PC-9 (cell line): ENCODE data around the gene KLHDC9. TPM values are rescaled to one million over a fixed set of nuclear protein-coding genes. Genes with fewer than 3 reads are reported as not detected.
A peak's percentile ranks its signal among the peaks of the same experiment; 100 is the strongest.

Source experiments
- BruUV-seq: library from RNA; stranded (reverse); fragments of 400-500 nt; replicated peaks from 2 replicates; lab custom pipeline; 2021; lab: Mats Ljungman, UMichigan
- CTCF ChIA-PET: fragments of 300-600 bp; sonication (Branson Sonifier 250); formaldehyde crosslinking; loops from one replicate; lab custom pipeline; 2022; ENCODE audit warnings: antibody characterized with exemption; lab: Charles Lee
- POLR2A ChIA-PET: fragments of 300-600 bp; sonication (Branson Sonifier 250); formaldehyde crosslinking; loops from one replicate; lab custom pipeline; 2022; ENCODE audit warnings: antibody characterized with exemption; ENCODE audit not compliant: unreplicated experiment; lab: Charles Lee
- DNase-seq, 2 experiments: peaks; one replicate each; pipeline versions ENCODE4 v3.0.0 to v3.0.0-alpha.2; 2015 to 2022; ENCODE audit warnings: mixed read lengths in 1 of 2
- H2AFZ ChIP-seq: fragments of 200-600 bp; sonication (generic); 2 replicates; pipeline ENCODE4 v1.8.1; 2017; ENCODE audit warnings: antibody characterized with exemption
- H3F3A ChIP-seq: fragments of 200-600 bp; sonication (generic); 2 replicates; pipeline ENCODE4 v1.8.1; 2017; ENCODE audit warnings: antibody characterized with exemption, mild to moderate bottlenecking, low read depth; ENCODE audit not compliant: insufficient read depth
- H3K27ac ChIP-seq: fragments of 200-600 bp; sonication (generic); 2 replicates; pipeline ENCODE4 v1.6.1; 2016; ENCODE audit warnings: mixed run types
- H3K27me3 ChIP-seq: fragments of 200-600 bp; sonication (generic); 2 replicates; pipeline ENCODE4 v1.6.1; 2016; ENCODE audit warnings: low read depth, mixed run types; ENCODE audit not compliant: insufficient read depth
- H3K36me3 ChIP-seq: fragments of 200-600 bp; sonication (generic); 2 replicates; pipeline ENCODE4 v1.6.1; 2016; ENCODE audit warnings: low read depth, mixed run types
- H3K4me1 ChIP-seq: fragments of 200-600 bp; sonication (generic); replicated peaks from 2 replicates; pipeline ENCODE4 v1.6.1; 2016; ENCODE audit warnings: mixed run types; ENCODE audit not compliant: insufficient read depth
- H3K4me2 ChIP-seq: fragments of 200-600 bp; sonication (generic); 2 replicates; pipeline ENCODE4 v1.6.1; 2017; ENCODE audit warnings: mixed run types
- H3K4me3 ChIP-seq: fragments of 200-600 bp; sonication (generic); 2 replicates; pipeline ENCODE4 v1.6.1; 2016; ENCODE audit warnings: mixed run types
- H3K79me2 ChIP-seq: fragments of 200-600 bp; sonication (generic); 2 replicates; pipeline ENCODE4 v1.6.1; 2017; ENCODE audit warnings: low read depth, mixed run types
- H3K9me2 ChIP-seq: fragments of 200-600 bp; sonication (generic); 2 replicates; pipeline ENCODE4 v1.8.1; 2017; ENCODE audit warnings: mild to moderate bottlenecking; ENCODE audit not compliant: insufficient read depth
- H3K9me3 ChIP-seq: fragments of 200-600 bp; sonication (generic); 2 replicates; pipeline ENCODE4 v1.8.1; 2016; ENCODE audit warnings: low read depth; ENCODE audit not compliant: insufficient read depth
- H4K20me1 ChIP-seq: fragments of 200-600 bp; sonication (generic); 2 replicates; pipeline ENCODE4 v1.8.1; 2017; ENCODE audit not compliant: insufficient read depth
- CTCF ChIP-seq: fragments of 200-600 bp; sonication (generic); conservative IDR thresholded peaks from 2 replicates; pipeline ENCODE4 v1.6.1; 2017; ENCODE audit warnings: mixed run types, antibody characterized with exemption, mild to moderate bottlenecking, moderate library complexity
- EZH2 ChIP-seq: fragments of 200-600 bp; sonication (generic); IDR thresholded peaks from 2 replicates; pipeline ENCODE4 v1.8.0; 2017; ENCODE audit warnings: antibody characterized with exemption, low read depth
- intact Hi-C: fragments of 100-400 bp; cut with micrococcal nuclease; formaldehyde crosslinking; loops from one replicate; pipeline ENCODE4 v1.10.0; 2022; ENCODE audit not compliant: unreplicated experiment
- total RNA-seq: library from RNA; stranded (reverse); gene quantifications from 2 replicates; pipeline ENCODE4 v1.2.3, GENCODE V29; 2021

KLHDC9 gene
- total RNA-seq, 1 experiment from 2014 or later: 5.6 TPM

- Histone ChIP-seq H3K9me3 (no peaks in the 10 kb centered on the region), H3K4me2 (peak overlapping the region; percentile 84), H3K36me3 (0 out of 2 replicates have a peak, but pooled peaks cover 5% of the 10 kb centered on the region), H3K79me2 (peaks cover 49% of the 10 kb centered on the region), H4K20me1 (no peaks in the 10 kb centered on the region; the same call in 1 of the 2 replicates), H3K27me3 (no peaks in the 10 kb centered on the region), H3F3A (peaks cover 62% of the 10 kb centered on the region), H3K4me1 (peaks cover 33% of the 10 kb centered on the region), H3K4me3 (peak overlapping the region; percentile 66), H3K9me2 (no peaks in the 10 kb centered on the region), H2AFZ (peak overlapping the region; percentile 90), H3K27ac (peak overlapping the region; percentile 91)
- intact Hi-C loops: loop anchor here (1.0 to 10.0 kb wide), 3 partner anchors 34 to 138 kb away; partner anchors contain the start of genes B4GALT3 and KLHDC9
- DNase-seq: no peak
- TF ChIP-seq CTCF: no peak; the same call in 1 of the 2 replicates
- no peak for TF ChIP-seq EZH2
- ChIA-PET CTCF (interaction anchor here (0.6 to 0.7 kb wide), 2 partner anchors 18 to 30 kb away, joined by 3 read pairs; no protein-coding TSS in a partner anchor), POLR2A (interaction anchor here (0.6 to 0.7 kb wide), 4 partner anchors 12 to 92 kb away, joined by 3 to 6 read pairs (median 3); partner anchors contain the start of genes B4GALT3 and TOMM40L)
- no TSS peak for BruUV-seq
Observed at GRCh38 chr1:161133220-161133740, 35.1 kb downstream of the KLHDC9 start.

DNA sequence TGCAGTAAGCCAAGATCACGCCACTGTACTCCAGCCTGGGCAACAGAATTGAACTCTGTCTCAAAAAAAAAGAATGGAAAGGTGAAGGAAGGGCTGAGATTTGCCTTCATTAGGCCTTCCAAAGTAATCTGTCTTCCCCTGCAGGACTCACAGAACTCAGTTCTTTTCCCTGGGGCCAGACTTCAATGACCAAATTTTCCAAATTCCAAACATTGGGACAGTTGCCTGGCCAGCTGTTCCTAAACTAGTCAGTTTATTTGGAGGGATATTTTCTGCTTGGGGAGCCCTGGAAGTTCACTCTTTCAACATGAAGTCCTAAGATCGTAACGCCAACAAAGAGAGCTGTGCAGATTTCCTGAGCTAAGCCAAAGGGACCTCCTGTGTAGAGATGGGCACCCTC lies 39.7 kb downstream of the KLHDC9 start:
- Histone ChIP-seq H2AFZ (no peak overlapping the region), H3K4me3 (no peak overlapping the region), H3K4me1 (peaks cover 24% of the 10 kb centered on the region), H3K27me3 (no peaks in the 10 kb centered on the region), H3K9me3 (no peaks in the 10 kb centered on the region), H3K27ac (no peak overlapping the region), H3F3A (peaks cover 52% of the 10 kb centered on the region), H3K4me2 (no peak overlapping the region), H3K9me2 (no peaks in the 10 kb centered on the region), H3K36me3 (no peaks in the 10 kb centered on the region), H3K79me2 (peaks cover 31% of the 10 kb centered on the region), H4K20me1 (peaks cover 3% of the 10 kb centered on the region; the same call in 1 of the 2 replicates)
- no TSS peak for BruUV-seq
- POLR2A ChIA-PET: no interaction called here
- DNase-seq: no peak
- intact Hi-C loops: loop anchor here (2.0 to 10.0 kb wide), 3 partner anchors 143 to 457 kb away; no protein-coding TSS in a partner anchor
- CTCF ChIA-PET: no interaction called here
- TF ChIP-seq EZH2 (no peak), CTCF (no peak)

DNA sequence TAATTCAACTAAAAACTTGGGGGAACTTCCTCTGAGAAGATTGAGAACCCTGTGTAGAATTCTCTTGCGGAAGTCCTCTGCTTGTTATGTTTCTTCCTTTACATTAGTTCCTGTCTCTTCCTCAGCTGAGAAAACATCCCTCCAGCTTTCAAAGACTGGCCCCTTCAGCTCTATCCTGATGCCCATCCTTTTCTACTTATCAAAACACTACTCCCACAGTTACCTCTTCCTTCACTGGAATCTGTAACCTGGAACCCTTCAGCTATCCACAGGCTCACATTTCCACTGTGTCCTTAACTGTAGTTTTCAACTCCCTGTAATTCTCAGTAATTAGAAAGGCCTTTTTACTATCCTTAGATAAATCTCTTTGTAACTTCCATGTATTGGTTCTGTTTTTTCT lies 40.3 kb downstream of the KLHDC9 start:
- POLR2A ChIA-PET: interaction anchor here (0.5 kb wide), 1 partner anchor 991 kb away, joined by 3 read pairs; no protein-coding TSS in a partner anchor
- DNase-seq: no peak
- peaks cover 30% of the 10 kb centered on the region for H3K79me2 ChIP-seq
- no peak overlapping the region for H3K27ac ChIP-seq
- no peaks in the 10 kb centered on the region for H3K36me3 ChIP-seq
- H3K27me3 ChIP-seq: no peaks in the 10 kb centered on the region
- H3K4me1 ChIP-seq: peaks cover 24% of the 10 kb centered on the region
- intact Hi-C loops: loop anchor here (2.0 to 10.0 kb wide), 3 partner anchors 144 to 458 kb away; no protein-coding TSS in a partner anchor
- TF ChIP-seq EZH2 (no peak), CTCF (no peak)
- peaks cover 46% of the 10 kb centered on the region for H3F3A ChIP-seq
- H3K9me3 ChIP-seq: no peaks in the 10 kb centered on the region
- no TSS peak for BruUV-seq
- peaks cover 3% of the 10 kb centered on the region; the same call in 1 of the 2 replicates for H4K20me1 ChIP-seq
- CTCF ChIA-PET: no interaction called here
- no peak overlapping the region for H2AFZ ChIP-seq
- no peak overlapping the region for H3K4me2 ChIP-seq
- H3K9me2 ChIP-seq: no peaks in the 10 kb centered on the region
- H3K4me3 ChIP-seq: no peak overlapping the region
